Neural progenitor cell (in vitro differentiated cells): ENCODE measurements around the gene ZNG1A. TPM values are rescaled to one million over a fixed set of nuclear protein-coding genes. Genes with fewer than 3 reads are reported as not detected.
"Not testable (repeated sequence)": the region's sequence is repeated elsewhere in the genome, so short reads cannot be mapped to it uniquely, and the experiment has no call there.

Experiments
- DNase-seq: peaks from one replicate; pipeline ENCODE4 v3.0.0-alpha.2; 2016; ENCODE audit warnings: low spot score
- H2AFZ ChIP-seq: fragments of 200-600 bp; sonication (generic); replicated peaks from 2 replicates; pipeline ENCODE4 v1.6.1; 2016; ENCODE audit warnings: antibody characterized with exemption
- H3F3A ChIP-seq: fragments of 200-600 bp; sonication (generic); 2 replicates; pipeline ENCODE4 v1.6.1; 2016; ENCODE audit warnings: antibody characterized with exemption, low read depth
- H3K27ac ChIP-seq: fragments of 200-600 bp; sonication (generic); 2 replicates; pipeline ENCODE4 v1.5.1; 2016; ENCODE audit warnings: mild to moderate bottlenecking
- H3K27me3 ChIP-seq: fragments of 200-600 bp; sonication (generic); 2 replicates; pipeline ENCODE4 v1.6.1; 2016; ENCODE audit warnings: mild to moderate bottlenecking, moderate library complexity
- H3K36me3 ChIP-seq: fragments of 200-600 bp; sonication (generic); 2 replicates; pipeline ENCODE4 v1.5.1; 2016
- H3K4me1 ChIP-seq: fragments of 200-600 bp; sonication (generic); 2 replicates; pipeline ENCODE4 v1.6.1; 2016; ENCODE audit warnings: mixed run types
- H3K4me2 ChIP-seq: fragments of 200-600 bp; sonication (generic); 2 replicates; pipeline ENCODE4 v1.6.1; 2016
- H3K4me3 ChIP-seq: fragments of 200-600 bp; sonication (generic); 2 replicates; pipeline ENCODE4 v1.5.1; 2016
- H3K79me2 ChIP-seq: fragments of 200-600 bp; sonication (generic); 2 replicates; pipeline ENCODE4 v1.6.1; 2016; ENCODE audit warnings: low read depth
- H3K9ac ChIP-seq: fragments of 200-600 bp; sonication (generic); 2 replicates; pipeline ENCODE4 v1.6.1; 2016
- H3K9me3 ChIP-seq: fragments of 200-600 bp; sonication (generic); 2 replicates; pipeline ENCODE4 v1.5.1; 2016; ENCODE audit warnings: low read depth
- H4K20me1 ChIP-seq: fragments of 200-600 bp; sonication (generic); 2 replicates; pipeline ENCODE4 v1.6.1; 2016; ENCODE audit warnings: low read depth
- H3K27ac Mint-ChIP-seq: 3 replicates; pipeline ENCODE4 v1.8.0; 2021; ENCODE audit warnings: mixed read lengths
- H3K27me3 Mint-ChIP-seq: 2 replicates; pipeline ENCODE4 v1.8.0; 2022; ENCODE audit warnings: low read depth, mild to moderate bottlenecking, inconsistent platforms, moderate library complexity, mixed read lengths; ENCODE audit not compliant: insufficient read depth
- H3K36me3 Mint-ChIP-seq: 3 replicates; pipeline ENCODE4 v1.8.0; 2021; ENCODE audit warnings: mixed read lengths
- H3K4me1 Mint-ChIP-seq: 3 replicates; pipeline ENCODE4 v1.8.0; 2021; ENCODE audit warnings: mixed read lengths
- H3K4me3 Mint-ChIP-seq: 3 replicates; pipeline ENCODE4 v1.8.0; 2021; ENCODE audit warnings: mild to moderate bottlenecking, moderate library complexity, mixed read lengths
- H3K9me3 Mint-ChIP-seq: 3 replicates; pipeline ENCODE4 v1.8.0; 2020; ENCODE audit warnings: mixed read lengths
- EZH2 ChIP-seq: fragments of 200-600 bp; sonication (generic); IDR thresholded peaks from 2 replicates; pipeline ENCODE4 v1.6.1; 2017; ENCODE audit warnings: antibody characterized with exemption, mild to moderate bottlenecking, moderate library complexity
- EZH2phosphoT487 ChIP-seq: fragments of 200-600 bp; sonication (generic); IDR thresholded peaks from 2 replicates; pipeline ENCODE4 v1.6.1; 2017; ENCODE audit warnings: antibody characterized with exemption
- total RNA-seq: library from RNA; depleted of rRNA; stranded (reverse); fragments of >200 nt; gene quantifications from 2 replicates; pipeline ENCODE4 v1.2.3, GENCODE V29; 2015; ENCODE audit warnings: low replicate concordance

The ZNG1A gene
- total RNA-seq, 1 donor from 2014 or later, result 45.8 TPM

DNA sequence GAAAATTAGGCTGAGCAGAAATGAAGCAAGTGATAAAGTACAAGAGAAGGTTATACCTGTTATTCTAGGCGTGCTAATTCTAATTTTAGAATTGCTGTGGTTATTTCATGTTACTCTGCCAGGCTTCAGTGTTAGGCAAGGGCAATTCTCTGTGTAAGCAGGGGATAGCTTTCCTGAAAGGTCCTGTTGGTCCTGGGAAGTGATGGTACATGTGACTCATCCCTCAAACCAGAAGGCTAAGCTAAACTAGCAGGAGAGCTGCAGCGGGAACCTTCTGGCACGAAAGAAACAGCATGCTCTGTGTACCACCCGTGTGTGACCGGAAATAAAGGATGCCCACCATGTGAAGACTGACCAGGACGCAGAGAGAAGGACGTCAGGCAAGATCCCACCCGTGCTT is 69.3 kb downstream of the ZNG1A start:
- H3K27me3 Mint-ChIP-seq, result peaks cover 47% of the 10 kb centered on the region
- H3K9me3 ChIP-seq, H3K27ac ChIP-seq, H3K36me3 Mint-ChIP-seq, H3K4me3 ChIP-seq, H3K4me1 Mint-ChIP-seq, H3K4me3 Mint-ChIP-seq, H3K4me1 ChIP-seq, H3F3A ChIP-seq, H3K79me2 ChIP-seq, H3K36me3 ChIP-seq, H3K4me2 ChIP-seq, DNase-seq, H3K9ac ChIP-seq, H2AFZ ChIP-seq, H3K27ac Mint-ChIP-seq, H3K9me3 Mint-ChIP-seq: not testable (repeated sequence)
- peaks cover 19% of the 10 kb centered on the region for H4K20me1 ChIP-seq
- peaks cover 98% of the 10 kb centered on the region for H3K27me3 ChIP-seq
- TF ChIP-seq EZH2, result peak; percentile 48

DNA sequence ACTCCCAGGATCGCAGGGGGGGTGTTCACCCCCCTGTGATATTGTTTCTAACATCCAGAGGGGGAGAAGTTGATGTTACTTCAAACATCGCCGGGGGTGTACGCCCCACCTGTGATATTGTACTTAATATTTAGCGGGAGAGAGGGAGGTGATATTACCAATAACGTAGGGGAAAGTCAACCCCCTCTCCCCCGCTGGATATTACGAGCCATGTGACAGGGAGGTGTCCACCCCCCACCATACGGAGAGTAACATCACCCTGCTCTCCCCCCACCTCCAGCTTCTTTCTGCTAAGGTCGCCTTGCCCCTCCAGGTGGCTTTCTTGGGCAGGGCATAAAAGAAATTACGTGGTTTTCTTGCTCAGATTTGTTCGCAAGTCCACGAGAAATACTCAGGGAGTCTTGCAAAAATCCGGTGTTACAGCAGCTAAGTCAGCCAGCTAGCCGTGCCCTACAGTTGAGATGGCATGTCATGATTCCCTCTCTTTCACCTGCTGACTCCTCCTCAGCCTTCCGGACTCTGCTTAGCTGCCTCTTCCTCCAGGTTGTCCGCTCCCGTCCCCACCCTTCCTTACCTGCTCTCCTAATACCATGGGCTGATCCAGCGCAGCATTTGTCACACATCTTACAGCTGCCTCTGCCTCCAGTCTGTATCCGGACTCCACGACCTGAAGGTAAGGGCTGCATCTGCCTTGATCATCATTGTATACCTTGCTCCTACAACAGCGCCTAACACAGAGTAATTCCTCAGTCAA is 69.9 kb downstream of the ZNG1A start:
- TF ChIP-seq EZH2 (peak; percentile 64), EZH2phosphoT487 (peak; percentile 26)
- not testable (repeated sequence) for DNase-seq, H3K9me3 Mint-ChIP-seq, H3K4me3 ChIP-seq, H3K4me1 Mint-ChIP-seq, H3F3A ChIP-seq, H2AFZ ChIP-seq, H3K4me1 ChIP-seq, H3K4me2 ChIP-seq, H3K36me3 ChIP-seq, H3K79me2 ChIP-seq, H3K9me3 ChIP-seq, H3K27ac Mint-ChIP-seq, H3K9ac ChIP-seq, H3K36me3 Mint-ChIP-seq, H3K4me3 Mint-ChIP-seq, H3K27ac ChIP-seq
- peaks cover 47% of the 10 kb centered on the region for H3K27me3 Mint-ChIP-seq
- Histone ChIP-seq H4K20me1 (peaks cover 13% of the 10 kb centered on the region), H3K27me3 (peaks cover 98% of the 10 kb centered on the region)

DNA sequence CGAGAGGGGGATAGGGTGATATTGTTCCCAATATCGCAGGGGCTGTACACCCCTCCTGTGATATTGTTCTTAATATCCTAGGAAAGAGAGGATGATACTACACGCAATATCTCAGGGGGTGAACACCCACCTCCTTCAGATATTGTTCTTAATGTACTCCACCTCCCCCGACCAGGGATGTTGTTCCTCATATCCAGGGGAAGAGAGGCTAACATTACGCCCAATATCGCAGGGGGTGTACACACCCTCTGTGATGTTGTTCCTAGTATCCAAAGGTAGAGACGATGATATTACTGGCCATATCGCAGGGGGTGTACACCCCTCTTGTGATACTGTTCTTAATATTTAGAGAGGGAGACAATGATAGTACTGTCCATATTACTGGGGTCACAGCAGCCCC is 72.9 kb downstream of the ZNG1A start:
- not testable (repeated sequence) for H3F3A ChIP-seq, H3K27ac Mint-ChIP-seq, H3K9me3 Mint-ChIP-seq, H2AFZ ChIP-seq, DNase-seq, H3K9me3 ChIP-seq, H3K4me1 ChIP-seq, H3K4me3 Mint-ChIP-seq, H3K4me3 ChIP-seq, H3K36me3 ChIP-seq, H3K27ac ChIP-seq, H3K36me3 Mint-ChIP-seq, H4K20me1 ChIP-seq, H3K4me2 ChIP-seq, H3K9ac ChIP-seq, H3K4me1 Mint-ChIP-seq, H3K79me2 ChIP-seq
- peaks cover 79% of the 10 kb centered on the region for H3K27me3 ChIP-seq
- peaks cover 40% of the 10 kb centered on the region for H3K27me3 Mint-ChIP-seq

DNA sequence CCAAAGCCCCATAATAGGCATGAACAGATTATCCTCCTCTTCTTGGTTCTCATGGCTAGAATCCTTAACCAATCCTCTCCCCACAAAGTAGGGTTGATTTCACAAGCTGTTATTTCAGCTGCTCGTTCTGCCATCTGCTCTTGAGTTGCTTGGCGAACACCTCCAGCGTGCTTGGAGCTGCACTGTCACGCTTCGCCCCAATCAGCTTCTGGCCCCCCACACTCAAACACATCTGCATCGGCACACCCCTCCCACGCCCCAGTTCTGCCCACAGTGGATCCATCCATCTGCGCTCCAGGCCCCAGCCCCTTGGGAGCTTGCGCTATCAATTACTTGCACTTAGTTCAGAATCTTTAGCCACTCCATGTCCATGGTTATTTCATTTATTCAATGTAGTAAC is 78.4 kb downstream of the ZNG1A start:
- not testable (repeated sequence) for H3K36me3 Mint-ChIP-seq, H3K27ac ChIP-seq, H3K9me3 Mint-ChIP-seq, H3F3A ChIP-seq, H3K4me2 ChIP-seq, H3K9ac ChIP-seq, H3K9me3 ChIP-seq, DNase-seq, H3K4me3 Mint-ChIP-seq, H4K20me1 ChIP-seq, H2AFZ ChIP-seq, H3K79me2 ChIP-seq, H3K36me3 ChIP-seq, H3K4me3 ChIP-seq, H3K4me1 Mint-ChIP-seq, H3K27ac Mint-ChIP-seq, H3K4me1 ChIP-seq
- H3K27me3 ChIP-seq, result peaks cover 26% of the 10 kb centered on the region
- peaks cover 11% of the 10 kb centered on the region for H3K27me3 Mint-ChIP-seq

DNA sequence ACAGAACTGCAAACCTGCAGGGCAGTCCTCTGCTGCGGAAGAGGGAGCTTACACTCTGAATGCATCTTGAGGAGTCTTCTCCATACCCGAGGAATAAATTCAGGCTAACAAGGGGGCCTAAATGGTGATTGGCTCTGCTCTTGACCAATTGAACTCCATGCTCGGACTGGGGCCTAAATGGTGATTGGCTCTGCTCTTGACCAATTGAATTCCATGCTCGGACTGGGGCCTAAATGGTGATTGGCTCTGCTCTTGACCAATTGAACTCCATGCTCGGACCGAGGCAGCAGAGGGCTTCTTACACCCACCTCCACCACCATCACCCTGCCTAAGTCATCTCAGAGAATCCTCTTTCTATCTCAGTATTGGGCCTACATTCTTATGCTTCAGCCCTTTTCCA is 79.0 kb downstream of the ZNG1A start:
- H3K4me1 Mint-ChIP-seq, H3F3A ChIP-seq, H3K4me3 Mint-ChIP-seq, DNase-seq, H3K27ac ChIP-seq, H3K9me3 ChIP-seq, H3K4me2 ChIP-seq, H3K36me3 ChIP-seq, H2AFZ ChIP-seq, H3K4me3 ChIP-seq, H3K4me1 ChIP-seq, H3K79me2 ChIP-seq, H3K27ac Mint-ChIP-seq, H3K9ac ChIP-seq, H3K36me3 Mint-ChIP-seq, H4K20me1 ChIP-seq, H3K27me3 Mint-ChIP-seq, H3K9me3 Mint-ChIP-seq: not testable (repeated sequence)
- peaks cover 20% of the 10 kb centered on the region for H3K27me3 ChIP-seq

DNA sequence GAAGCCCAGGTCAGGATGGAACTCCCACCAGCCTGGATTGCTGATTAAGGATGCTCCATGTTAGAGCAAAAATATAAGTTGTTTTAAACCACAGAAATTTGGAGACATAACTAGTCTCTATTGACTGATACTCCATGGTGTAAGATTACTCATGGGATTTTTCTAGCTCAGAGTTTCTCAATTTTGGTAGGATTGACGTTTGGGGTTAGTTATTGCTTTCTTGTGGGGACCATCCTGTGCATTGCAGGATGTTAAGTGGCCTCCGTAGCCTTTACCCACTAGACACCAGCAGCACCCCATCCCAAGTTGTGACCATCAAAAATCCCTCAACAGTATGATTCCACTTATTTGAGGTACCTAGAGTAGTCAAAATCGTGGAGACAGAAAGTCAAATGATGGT is 80.1 kb downstream of the ZNG1A start:
- not testable (repeated sequence) for H3F3A ChIP-seq, H3K9ac ChIP-seq, H3K79me2 ChIP-seq, H3K36me3 Mint-ChIP-seq, H3K36me3 ChIP-seq, H3K27ac ChIP-seq, H3K9me3 Mint-ChIP-seq, H3K4me3 ChIP-seq, H3K27me3 Mint-ChIP-seq, H3K4me3 Mint-ChIP-seq, H3K4me2 ChIP-seq, H2AFZ ChIP-seq, H3K4me1 ChIP-seq, DNase-seq, H3K27me3 ChIP-seq, H3K9me3 ChIP-seq, H4K20me1 ChIP-seq, H3K27ac Mint-ChIP-seq, H3K4me1 Mint-ChIP-seq

DNA sequence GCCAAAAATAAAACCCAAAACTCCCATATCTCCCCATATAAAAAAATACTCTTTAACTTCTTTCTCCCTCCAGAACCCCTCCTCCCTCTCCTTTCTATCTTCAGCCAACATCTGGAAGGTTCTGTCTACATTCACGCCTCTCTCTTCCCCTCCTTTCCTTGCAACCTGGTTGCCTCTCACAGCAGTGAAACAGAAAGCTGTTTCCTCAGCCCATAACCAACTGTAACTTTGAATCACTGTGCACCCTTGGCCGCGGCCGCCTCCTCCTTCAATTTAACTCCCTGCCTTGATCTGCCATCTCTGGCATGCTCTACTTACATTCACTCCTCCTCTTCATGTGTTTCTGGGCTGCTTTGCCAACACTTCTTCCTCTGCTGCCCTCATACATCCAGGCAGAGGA is 83.9 kb downstream of the ZNG1A start:
- DNase-seq, H3K36me3 Mint-ChIP-seq, H3K27me3 Mint-ChIP-seq, H3K36me3 ChIP-seq, H3K27ac ChIP-seq, H3K27me3 ChIP-seq, H3K79me2 ChIP-seq, H3K27ac Mint-ChIP-seq, H3K4me3 ChIP-seq, H3K4me2 ChIP-seq, H3K4me3 Mint-ChIP-seq, H2AFZ ChIP-seq, H4K20me1 ChIP-seq, H3F3A ChIP-seq, H3K4me1 ChIP-seq, H3K9ac ChIP-seq, H3K9me3 Mint-ChIP-seq, H3K4me1 Mint-ChIP-seq, H3K9me3 ChIP-seq: not testable (repeated sequence)

DNA sequence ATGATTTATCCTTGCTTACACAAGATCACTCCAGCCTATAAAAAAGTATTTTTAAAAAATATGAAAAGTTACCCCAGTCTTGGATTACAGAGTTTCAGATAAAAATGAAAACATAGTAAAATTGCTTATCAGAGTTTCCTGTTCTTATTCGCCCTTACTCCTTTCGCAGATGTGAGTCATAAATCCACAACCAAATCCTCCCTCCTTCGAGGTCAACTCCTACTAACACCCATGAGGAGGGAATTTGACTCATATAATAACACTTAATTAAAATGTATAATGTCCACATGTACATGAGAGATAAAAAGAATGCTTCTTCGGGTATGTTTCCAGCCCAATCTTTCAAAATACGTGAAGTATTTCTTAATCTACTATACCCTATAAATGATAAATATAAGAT is 84.5 kb downstream of the ZNG1A start:
- not testable (repeated sequence) for H2AFZ ChIP-seq, H3K79me2 ChIP-seq, H3K4me3 Mint-ChIP-seq, H3K9me3 ChIP-seq, H3K27ac Mint-ChIP-seq, H3F3A ChIP-seq, DNase-seq, H3K27ac ChIP-seq, H3K27me3 Mint-ChIP-seq, H4K20me1 ChIP-seq, H3K4me2 ChIP-seq, H3K9ac ChIP-seq, H3K36me3 Mint-ChIP-seq, H3K36me3 ChIP-seq, H3K4me1 ChIP-seq, H3K4me1 Mint-ChIP-seq, H3K9me3 Mint-ChIP-seq, H3K4me3 ChIP-seq
- peaks cover 11% of the 10 kb centered on the region for H3K27me3 ChIP-seq
